ENCODE results near the gene TCEANC2. TPM values are rescaled to one million over a fixed set of nuclear protein-coding genes. Genes with fewer than 3 reads are reported as not detected.

The TCEANC2 gene
- total and polyA plus RNA-seq, 2 donors (not counting 3 experiments of a cell fraction or from before 2014, with no cell fraction given), result 3.2 to 6.1 TPM

DNA sequence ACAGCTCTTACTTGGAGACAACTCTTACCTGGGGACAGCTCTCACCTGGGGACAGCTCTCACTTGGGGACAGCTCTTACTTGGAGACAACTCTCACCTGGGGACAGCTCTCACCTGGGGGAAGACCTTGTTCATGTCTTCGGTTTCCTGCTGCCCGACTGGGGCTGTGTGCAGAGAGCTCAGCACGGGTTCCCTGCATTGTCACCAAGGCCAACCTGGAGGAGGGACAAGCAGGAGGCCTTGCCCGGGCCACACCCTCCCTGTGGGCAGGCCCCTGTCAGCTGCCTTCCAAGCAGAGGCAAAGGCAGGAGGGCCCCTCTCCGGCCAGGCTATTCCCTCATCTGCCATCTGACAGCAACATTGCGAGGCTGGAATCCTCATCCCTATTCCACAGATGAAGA, 35.4 kb upstream of the TCEANC2 start, which contains the start of gene LDLRAD1:
TSS of gene LDLRAD1 (minus strand) at position 208 of the 400 bp plus-strand sequence. CDS start at position 134, 74 bp downstream.
- H3K4me2 ChIP-seq (ENCODE audit: insufficient read depth, low read length), result no peak within 1 kb of the TSS
- no peaks in the 10 kb centered on the region for H3K36me3 ChIP-seq (ENCODE audit: control insufficient read depth in 2 of 2, extremely low read depth in 1 of 2, insufficient read depth in 2 of 2, low read length in 2 of 2)
- H3K27me3 ChIP-seq (ENCODE audit: control insufficient read depth in 2 of 2, insufficient read depth in 2 of 2, low read length in 2 of 2), result peaks cover 0 to 6% of the 10 kb centered on the region in 2 experiments
- intact Hi-C loops (cut with micrococcal nuclease) (no loop called here), dilution Hi-C loops (cut with MboI; ENCODE audit: extremely low pct_ligation_motif_present, low sequenced_read_pairs) (no loop called here)
- no peaks in the 10 kb centered on the region for H3K9me3 ChIP-seq (replicated peaks; ENCODE audit: control insufficient read depth, insufficient read depth, low read length)
- no peak within 1 kb of the TSS for H3K4me3 ChIP-seq (replicated peaks in 1 of 3; ENCODE audit: insufficient read depth in 1 of 3, low read depth in 1 of 3, low read length in 3 of 3)
- H3K27ac ChIP-seq (ENCODE audit: insufficient read depth, low read depth, low read length), result no peak within 1 kb of the TSS
- ChIA-PET CTCF (interaction anchor here (1.0 kb wide), 1 partner anchor 26 kb away, joined by 3 read pairs; no protein-coding TSS in a partner anchor), POLR2A (no interaction called here)
- no peak within 1 kb of the TSS for H2AFZ ChIP-seq (ENCODE audit: low read depth, low read length)
- H3K9ac ChIP-seq (replicated peaks; ENCODE audit: extremely low read depth, insufficient read depth, low read length), result no peak within 1 kb of the TSS
- no peaks in the 10 kb centered on the region for H4K20me1 ChIP-seq (replicated peaks; ENCODE audit: control insufficient read depth, extremely low read depth, insufficient read depth, low read length)
- no TSS peak for BruUV-seq (replicated peaks)
- H3K79me2 ChIP-seq (ENCODE audit: control insufficient read depth, insufficient read depth, low read length), result no peaks in the 10 kb centered on the region
- TF ChIP-seq FOS (IDR thresholded peaks at IDR 0.05; ENCODE audit: borderline replicate concordance, insufficient read depth, low read length), result no peak
- no peak for TF ChIP-seq EZH2 (IDR thresholded peaks at IDR 0.05; ENCODE audit: borderline replicate concordance, low read depth, low read length, severe bottlenecking)
- TF ChIP-seq, protein P1, sequence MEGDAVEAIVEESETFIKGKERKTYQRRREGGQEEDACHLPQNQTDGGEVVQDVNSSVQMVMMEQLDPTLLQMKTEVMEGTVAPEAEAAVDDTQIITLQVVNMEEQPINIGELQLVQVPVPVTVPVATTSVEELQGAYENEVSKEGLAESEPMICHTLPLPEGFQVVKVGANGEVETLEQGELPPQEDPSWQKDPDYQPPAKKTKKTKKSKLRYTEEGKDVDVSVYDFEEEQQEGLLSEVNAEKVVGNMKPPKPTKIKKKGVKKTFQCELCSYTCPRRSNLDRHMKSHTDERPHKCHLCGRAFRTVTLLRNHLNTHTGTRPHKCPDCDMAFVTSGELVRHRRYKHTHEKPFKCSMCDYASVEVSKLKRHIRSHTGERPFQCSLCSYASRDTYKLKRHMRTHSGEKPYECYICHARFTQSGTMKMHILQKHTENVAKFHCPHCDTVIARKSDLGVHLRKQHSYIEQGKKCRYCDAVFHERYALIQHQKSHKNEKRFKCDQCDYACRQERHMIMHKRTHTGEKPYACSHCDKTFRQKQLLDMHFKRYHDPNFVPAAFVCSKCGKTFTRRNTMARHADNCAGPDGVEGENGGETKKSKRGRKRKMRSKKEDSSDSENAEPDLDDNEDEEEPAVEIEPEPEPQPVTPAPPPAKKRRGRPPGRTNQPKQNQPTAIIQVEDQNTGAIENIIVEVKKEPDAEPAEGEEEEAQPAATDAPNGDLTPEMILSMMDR (IDR thresholded peaks at IDR 0.05; ENCODE audit: extremely low read depth in 1 of 2, insufficient read depth in 1 of 2, low read depth in 1 of 2, low read length in 2 of 2), result no peak
- TF ChIP-seq POLR2A (IDR thresholded peaks at IDR 0.05; ENCODE audit: low read depth, low read length), result no peak
- no peak for TF ChIP-seq POLR2AphosphoS5 (IDR thresholded peaks at IDR 0.05; ENCODE audit: insufficient read depth, low read depth, low read length)
- no peak for TF ChIP-seq MYC (IDR thresholded peaks at IDR 0.05; ENCODE audit: low read depth, low read length)
- TF ChIP-seq, protein P2, sequence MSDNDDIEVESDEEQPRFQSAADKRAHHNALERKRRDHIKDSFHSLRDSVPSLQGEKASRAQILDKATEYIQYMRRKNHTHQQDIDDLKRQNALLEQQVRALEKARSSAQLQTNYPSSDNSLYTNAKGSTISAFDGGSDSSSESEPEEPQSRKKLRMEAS (IDR thresholded peaks at IDR 0.05; ENCODE audit: insufficient read depth, insufficient read length), result no peak
- H3K9me1 ChIP-seq (replicated peaks; ENCODE audit: control insufficient read depth, extremely low read depth, insufficient read depth, low read length), result no peaks in the 10 kb centered on the region
- DNase-seq (ENCODE audit: low read depth, low spot score) (no peak), FAIRE-seq (no peak)
- H3K4me1 ChIP-seq (ENCODE audit: control insufficient read depth, extremely low read depth, insufficient read depth, low read length), result no peaks in the 10 kb centered on the region
